Measurements from ENCODE around the gene TXNRD3. TPM values are rescaled to one million over a fixed set of nuclear protein-coding genes. Genes with fewer than 3 reads are reported as not detected.

TXNRD3 gene
- total RNA-seq, 1 experiment from 2014 or later, result 7.8 TPM

- ChIA-PET CTCF (no interaction called here), POLR2A (ENCODE audit: unreplicated experiment) (interaction anchor here (0.6 kb wide), 1 partner anchor 1370 kb away, joined by 21 read pairs; no protein-coding TSS in a partner anchor)
- no peaks in the 10 kb centered on the region for H4K20me1 ChIP-seq (ENCODE audit: low read length)
- no TSS peak for BruUV-seq (replicated peaks)
- H3K4me2 ChIP-seq (ENCODE audit: low read length), result no peak overlapping the region
- no peak overlapping the region for H3K4me3 ChIP-seq (ENCODE audit: low read length)
- no peaks in the 10 kb centered on the region for H3K4me1 ChIP-seq (ENCODE audit: insufficient read depth, low read length)
- no peak overlapping the region for H3K27ac ChIP-seq (ENCODE audit: low read length)
- no peaks in the 10 kb centered on the region for H3K9me3 ChIP-seq (ENCODE audit: low read length)
- DNase-seq (no peak), ATAC-seq (no peak)
- H3K27me3 ChIP-seq (ENCODE audit: low read length), result no peaks in the 10 kb centered on the region
- H3K9ac ChIP-seq (ENCODE audit: low read length), result no peak overlapping the region
- no peaks in the 10 kb centered on the region for H3K36me3 ChIP-seq (ENCODE audit: low read depth, low read length)
- H3K79me2 ChIP-seq (ENCODE audit: low read length), result no peaks in the 10 kb centered on the region
- H3K9me2 ChIP-seq (replicated peaks; ENCODE audit: low read length), result no peaks in the 10 kb centered on the region
- TF ChIP-seq EZH2 (IDR thresholded peaks at IDR 0.05; ENCODE audit: low read length, unreplicated experiment) (no peak), EZH2phosphoT487 (IDR thresholded peaks at IDR 0.05; ENCODE audit: borderline replicate concordance, low read length) (no peak)
- TF ChIP-seq, protein P1, sequence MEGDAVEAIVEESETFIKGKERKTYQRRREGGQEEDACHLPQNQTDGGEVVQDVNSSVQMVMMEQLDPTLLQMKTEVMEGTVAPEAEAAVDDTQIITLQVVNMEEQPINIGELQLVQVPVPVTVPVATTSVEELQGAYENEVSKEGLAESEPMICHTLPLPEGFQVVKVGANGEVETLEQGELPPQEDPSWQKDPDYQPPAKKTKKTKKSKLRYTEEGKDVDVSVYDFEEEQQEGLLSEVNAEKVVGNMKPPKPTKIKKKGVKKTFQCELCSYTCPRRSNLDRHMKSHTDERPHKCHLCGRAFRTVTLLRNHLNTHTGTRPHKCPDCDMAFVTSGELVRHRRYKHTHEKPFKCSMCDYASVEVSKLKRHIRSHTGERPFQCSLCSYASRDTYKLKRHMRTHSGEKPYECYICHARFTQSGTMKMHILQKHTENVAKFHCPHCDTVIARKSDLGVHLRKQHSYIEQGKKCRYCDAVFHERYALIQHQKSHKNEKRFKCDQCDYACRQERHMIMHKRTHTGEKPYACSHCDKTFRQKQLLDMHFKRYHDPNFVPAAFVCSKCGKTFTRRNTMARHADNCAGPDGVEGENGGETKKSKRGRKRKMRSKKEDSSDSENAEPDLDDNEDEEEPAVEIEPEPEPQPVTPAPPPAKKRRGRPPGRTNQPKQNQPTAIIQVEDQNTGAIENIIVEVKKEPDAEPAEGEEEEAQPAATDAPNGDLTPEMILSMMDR (conservative IDR thresholded peaks at IDR 0.05; ENCODE audit: low read depth, low read length), result no peak
- no peak overlapping the region for H2AFZ ChIP-seq (ENCODE audit: low read length)
- no peaks in the 10 kb centered on the region for H3F3A ChIP-seq (ENCODE audit: low read length, unreplicated experiment)
- intact Hi-C loops (cut with micrococcal nuclease), result no loop called here
Measured at GRCh38 chr3:126671521-126671920, 16.6 kb upstream of the TXNRD3 start.

- H3K9me2 ChIP-seq (replicated peaks; ENCODE audit: low read length), result no peaks in the 10 kb centered on the region
- no peak for TF ChIP-seq EZH2 (IDR thresholded peaks at IDR 0.05; ENCODE audit: low read length, unreplicated experiment)
- H3K27ac ChIP-seq (ENCODE audit: low read length), result no peak overlapping the region
- H3K27me3 ChIP-seq (ENCODE audit: low read length), result no peaks in the 10 kb centered on the region
- no TSS peak for BruUV-seq (replicated peaks)
- ATAC-seq (no peak), DNase-seq (no peak)
- H3K4me2 ChIP-seq (ENCODE audit: low read length), result no peak overlapping the region
- H3K4me1 ChIP-seq (ENCODE audit: insufficient read depth, low read length), result no peaks in the 10 kb centered on the region
- H2AFZ ChIP-seq (ENCODE audit: low read length), result no peak overlapping the region
- no peaks in the 10 kb centered on the region for H4K20me1 ChIP-seq (ENCODE audit: low read length)
- intact Hi-C loops (cut with micrococcal nuclease), result no loop called here
- H3F3A ChIP-seq (ENCODE audit: low read length, unreplicated experiment), result no peaks in the 10 kb centered on the region
- no peaks in the 10 kb centered on the region for H3K36me3 ChIP-seq (ENCODE audit: low read depth, low read length)
- no peak overlapping the region for H3K4me3 ChIP-seq (ENCODE audit: low read length)
- POLR2A ChIA-PET (ENCODE audit: unreplicated experiment), result no interaction called here
- no peaks in the 10 kb centered on the region for H3K79me2 ChIP-seq (ENCODE audit: low read length)
- H3K9ac ChIP-seq (ENCODE audit: low read length), result no peak overlapping the region
- CTCF ChIA-PET, result no interaction called here
- no peaks in the 10 kb centered on the region for H3K9me3 ChIP-seq (ENCODE audit: low read length)
Measured at GRCh38 chr3:126668450-126669401, 13.8 kb upstream of the TXNRD3 start.

- Histone ChIP-seq H3K4me2 (ENCODE audit: low read length) (no peak overlapping the region), H3K4me1 (ENCODE audit: insufficient read depth, low read length) (no peaks in the 10 kb centered on the region), H3K36me3 (ENCODE audit: low read depth, low read length) (no peaks in the 10 kb centered on the region), H3K79me2 (ENCODE audit: low read length) (no peaks in the 10 kb centered on the region), H3F3A (ENCODE audit: low read length, unreplicated experiment) (no peaks in the 10 kb centered on the region), H4K20me1 (ENCODE audit: low read length) (no peaks in the 10 kb centered on the region), H3K27me3 (ENCODE audit: low read length) (no peaks in the 10 kb centered on the region), H3K4me3 (ENCODE audit: low read length) (no peak overlapping the region), H2AFZ (ENCODE audit: low read length) (no peak overlapping the region), H3K27ac (ENCODE audit: low read length) (no peak overlapping the region), H3K9me2 (replicated peaks; ENCODE audit: low read length) (no peaks in the 10 kb centered on the region), H3K9me3 (ENCODE audit: low read length) (no peaks in the 10 kb centered on the region), H3K9ac (ENCODE audit: low read length) (no peak overlapping the region)
- no peak for TF ChIP-seq EZH2 (IDR thresholded peaks at IDR 0.05; ENCODE audit: low read length, unreplicated experiment)
- TF ChIP-seq, protein P1 (conservative IDR thresholded peaks at IDR 0.05; ENCODE audit: low read depth, low read length), result no peak
- TF ChIP-seq EZH2phosphoT487 (IDR thresholded peaks at IDR 0.05; ENCODE audit: borderline replicate concordance, low read length), result no peak
- DNase-seq (no peak), ATAC-seq (no peak)
- CTCF ChIA-PET, result no interaction called here
- intact Hi-C loops (cut with micrococcal nuclease), result no loop called here
- POLR2A ChIA-PET (ENCODE audit: unreplicated experiment), result no interaction called here
- BruUV-seq (replicated peaks), result no TSS peak
Measured at GRCh38 chr3:126667631-126668449, 12.9 kb upstream of the TXNRD3 start.

All from PC-3 (cell line).